ENCODE measurements around the gene KANTR. TPM values are rescaled to one million over a fixed set of nuclear protein-coding genes. Genes with fewer than 3 reads are reported as not detected.

The KANTR gene
- total RNA-seq, 4 donors from 2014 or later: 16.2 to 81.3 (median 28.6) TPM

GRCh38 chrX:53087388-53087831, 6.5 kb upstream of the KANTR start:
- Histone ChIP-seq H3K27ac (peak overlapping the region; percentile 51), H3K36me3 (peaks cover 15% of the 10 kb centered on the region), H3K27me3 (no peaks in the 10 kb centered on the region), H3K9me3 (no peaks in the 10 kb centered on the region), H3K4me1 (peaks cover 36% of the 10 kb centered on the region), H3K4me3 (peak overlapping the region; percentile 42)
- WGBS: 71% methylated on average over 3 of the region's 3 CpGs
- no peak for DNase-seq (ENCODE audit: low spot score in 2 of 2)
- TF ChIP-seq POLR2A (IDR thresholded peaks at IDR 0.05): no peak
- no peak for TF ChIP-seq EP300 (IDR thresholded peaks at IDR 0.05)
- no peak for TF ChIP-seq CTCF (IDR thresholded peaks at IDR 0.05)
- TF ChIP-seq POLR2AphosphoS5 (IDR thresholded peaks at IDR 0.05): no peak

GRCh38 chrX:53088136-53088974, 5.6 kb upstream of the KANTR start:
- H3K9me3 ChIP-seq: no peaks in the 10 kb centered on the region
- peak overlapping the region; percentile 42 for H3K4me3 ChIP-seq
- H3K27ac ChIP-seq: peak overlapping the region; percentile 92
- H3K27me3 ChIP-seq: no peaks in the 10 kb centered on the region
- 46% methylated on average over 51 of the region's 51 CpGs for WGBS
- H3K4me1 ChIP-seq: peaks cover 34% of the 10 kb centered on the region
- H3K36me3 ChIP-seq: peaks cover 15% of the 10 kb centered on the region
- TF ChIP-seq POLR2AphosphoS5 (IDR thresholded peaks at IDR 0.05) (no peak), EP300 (IDR thresholded peaks at IDR 0.05) (no peak), CTCF (IDR thresholded peaks at IDR 0.05) (no peak), POLR2A (IDR thresholded peaks at IDR 0.05) (no peak)
- DNase-seq (ENCODE audit: low spot score in 2 of 2): peak; percentile 88

- no peaks in the 10 kb centered on the region for H3K9me3 ChIP-seq
- 23% methylated on average over 11 of the region's 11 CpGs for WGBS
- no peaks in the 10 kb centered on the region for H3K27me3 ChIP-seq
- DNase-seq (ENCODE audit: low spot score in 2 of 2): peak in 1 of 2 donors; percentile 67
- H3K4me3 ChIP-seq: peak overlapping the region; percentile 42
- no peak for TF ChIP-seq POLR2AphosphoS5 (IDR thresholded peaks at IDR 0.05)
- peak; percentile 68 to 73 for TF ChIP-seq CTCF (IDR thresholded peaks at IDR 0.05)
- peak overlapping the region; percentile 92 for H3K27ac ChIP-seq
- H3K4me1 ChIP-seq: peaks cover 26% of the 10 kb centered on the region
- peaks cover 15% of the 10 kb centered on the region for H3K36me3 ChIP-seq
Observed at GRCh38 chrX:53089224-53089842, 4.6 kb upstream of the KANTR start.

GRCh38 chrX:53089925-53090324, 4.0 kb upstream of the KANTR start:
- H3K27me3 ChIP-seq: no peaks in the 10 kb centered on the region
- no peak overlapping the region for H3K27ac ChIP-seq
- peaks cover 10% of the 10 kb centered on the region for H3K36me3 ChIP-seq
- peaks cover 29% of the 10 kb centered on the region for H3K4me1 ChIP-seq
- no peaks in the 10 kb centered on the region for H3K9me3 ChIP-seq
- H3K4me3 ChIP-seq: no peak overlapping the region
- no peak for DNase-seq (ENCODE audit: low spot score in 2 of 2)
- 44% methylated on average over 2 of the region's 2 CpGs for WGBS
- TF ChIP-seq POLR2AphosphoS5 (IDR thresholded peaks at IDR 0.05) (no peak), POLR2A (IDR thresholded peaks at IDR 0.05) (no peak), EP300 (IDR thresholded peaks at IDR 0.05) (no peak), CTCF (IDR thresholded peaks at IDR 0.05) (no peak)

GRCh38 chrX:53091354-53091753, 2.6 kb upstream of the KANTR start:
- 89% methylated on average over 2 of the region's 2 CpGs for WGBS
- H3K27me3 ChIP-seq: no peaks in the 10 kb centered on the region
- H3K27ac ChIP-seq: no peak overlapping the region
- no peak overlapping the region for H3K4me3 ChIP-seq
- H3K4me1 ChIP-seq: peaks cover 36% of the 10 kb centered on the region
- no peaks in the 10 kb centered on the region for H3K9me3 ChIP-seq
- TF ChIP-seq POLR2AphosphoS5 (IDR thresholded peaks at IDR 0.05): no peak
- TF ChIP-seq POLR2A (IDR thresholded peaks at IDR 0.05): no peak
- TF ChIP-seq EP300 (IDR thresholded peaks at IDR 0.05): no peak
- no peak for TF ChIP-seq CTCF (IDR thresholded peaks at IDR 0.05)
- no peak for DNase-seq (ENCODE audit: low spot score in 2 of 2)
- no peaks in the 10 kb centered on the region for H3K36me3 ChIP-seq
